Activated T-cell treated with anti-CD3 and anti-CD28 coated beads, Interleukin-2, amount 50 U/mL, for 72 hours (primary cell): ENCODE results near the gene DAB2IP. TPM values are rescaled to one million over a fixed set of nuclear protein-coding genes. Genes with fewer than 3 reads are reported as not detected.

Experiments
- ATAC-seq, 2 donors: fragments of 150-1000 bp; cut with Tn5 transposase; replicated peaks in 1 of 2; 2 replicates each; pipeline ENCODE4 v1.10.0; 2021; ENCODE audit warnings: moderate library complexity in 2 of 2, mild to moderate bottlenecking in 1 of 2
- DNase-seq, 2 donors: peaks; one replicate each; pipeline ENCODE4 v3.0.0; 2021 to 2022; ENCODE audit warnings: mixed read lengths in 1 of 2
- H3K27ac Mint-ChIP-seq: one replicate; pipeline ENCODE4 v1.8.0; 2022; ENCODE audit warnings: mild to moderate bottlenecking, moderate library complexity, mixed read lengths
- H3K27me3 Mint-ChIP-seq: one replicate; pipeline ENCODE4 v1.8.0; 2022; ENCODE audit warnings: low read depth, mixed read lengths
- H3K36me3 Mint-ChIP-seq, 2 donors: one replicate each; pipeline ENCODE4 v1.8.0; 2022; ENCODE audit warnings: mixed read lengths in 2 of 2, mild to moderate bottlenecking in 1 of 2; ENCODE audit not compliant: insufficient read depth in 2 of 2
- H3K4me1 Mint-ChIP-seq: one replicate; pipeline ENCODE4 v1.8.0; 2022; ENCODE audit warnings: low read depth, mixed read lengths
- H3K4me3 Mint-ChIP-seq, 2 donors: one replicate each; pipeline ENCODE4 v1.8.0; 2022; ENCODE audit warnings: mild to moderate bottlenecking in 2 of 2, mixed read lengths in 2 of 2, moderate library complexity in 2 of 2
- H3K9me3 Mint-ChIP-seq, 2 donors: one replicate each; pipeline ENCODE4 v1.8.0; 2022; ENCODE audit warnings: mixed read lengths in 2 of 2
- total RNA-seq, 2 donors: library from RNA; stranded (reverse); gene quantifications; one replicate each; pipeline ENCODE4 v1.2.3, GENCODE V29; 2022

DAB2IP gene
- total RNA-seq, 2 donors from 2014 or later = 0.35 to 0.74 TPM

DNA sequence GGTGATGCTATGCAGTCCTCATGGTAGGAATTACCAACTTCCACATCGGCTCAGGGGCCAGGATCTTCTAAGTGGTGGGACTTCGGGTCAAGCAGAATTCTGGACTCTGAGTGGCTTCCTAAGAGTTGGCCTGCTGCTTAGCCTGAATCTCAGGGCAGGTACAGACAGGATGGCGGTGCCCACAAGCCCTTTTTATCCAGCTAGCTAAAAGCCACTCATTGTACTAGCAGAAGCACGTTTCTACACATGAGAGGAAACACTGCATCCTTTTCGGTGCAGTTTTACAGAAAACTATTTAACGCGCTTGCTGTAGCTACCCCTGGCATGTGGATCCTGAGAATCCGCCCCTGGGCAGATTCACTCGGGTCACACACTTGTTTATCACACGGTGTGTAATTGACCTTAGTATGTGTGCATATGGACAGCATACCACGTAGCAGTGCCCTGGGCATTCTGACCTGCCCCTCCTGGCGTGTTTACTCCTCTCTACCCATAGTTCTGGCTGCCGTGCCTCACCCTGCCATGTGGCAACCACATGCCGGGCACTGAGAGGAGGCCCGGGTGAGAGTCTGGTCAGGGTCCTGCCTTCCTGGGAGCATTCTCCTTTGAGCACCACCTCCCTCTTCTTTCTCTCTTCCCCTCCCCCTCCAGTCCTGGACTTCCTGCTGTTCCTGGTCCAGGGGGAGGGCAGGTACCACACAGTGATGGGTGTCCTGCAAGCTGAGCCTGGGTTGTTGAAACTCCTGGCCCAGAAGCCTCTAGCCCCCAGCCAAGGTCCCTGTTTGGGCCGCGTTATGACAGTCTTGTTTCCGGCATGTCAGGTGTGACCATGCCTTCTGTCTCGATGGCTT, 65.9 kb downstream of the DAB2IP start:
- no peak overlapping the region for H3K27ac Mint-ChIP-seq
- H3K27me3 Mint-ChIP-seq = no peaks in the 10 kb centered on the region
- no peak overlapping the region for H3K4me3 Mint-ChIP-seq
- no peak for DNase-seq
- no peaks in the 10 kb centered on the region for H3K4me1 Mint-ChIP-seq
- no peak for ATAC-seq
- no peaks in the 10 kb centered on the region for H3K36me3 Mint-ChIP-seq
- no peaks in the 10 kb centered on the region for H3K9me3 Mint-ChIP-seq

DNA sequence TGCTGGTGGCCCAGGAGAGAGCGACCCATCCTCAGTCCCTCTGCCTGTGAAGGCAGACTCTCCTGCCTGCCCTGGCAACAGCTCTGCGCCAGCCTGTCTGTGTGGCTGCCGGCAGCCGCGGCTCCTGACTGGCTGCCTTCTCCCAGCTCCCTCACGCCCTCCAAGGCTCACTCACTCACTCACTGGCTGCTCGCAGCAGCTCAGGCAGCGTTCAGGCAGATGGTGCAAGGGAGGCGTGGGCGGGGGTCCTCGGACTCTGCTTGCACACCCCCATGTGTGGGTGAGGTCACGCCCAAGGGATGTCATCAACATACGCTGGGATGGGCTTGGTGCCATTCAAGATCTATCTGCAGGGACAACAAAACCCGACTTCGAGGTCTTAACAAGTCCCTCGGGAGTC, 66.7 kb downstream of the DAB2IP start:
- H3K4me3 Mint-ChIP-seq = no peak overlapping the region
- H3K4me1 Mint-ChIP-seq = no peaks in the 10 kb centered on the region
- DNase-seq = no peak
- no peaks in the 10 kb centered on the region for H3K27me3 Mint-ChIP-seq
- no peaks in the 10 kb centered on the region for H3K36me3 Mint-ChIP-seq
- ATAC-seq = no peak
- no peak overlapping the region for H3K27ac Mint-ChIP-seq
- no peaks in the 10 kb centered on the region for H3K9me3 Mint-ChIP-seq

DNA sequence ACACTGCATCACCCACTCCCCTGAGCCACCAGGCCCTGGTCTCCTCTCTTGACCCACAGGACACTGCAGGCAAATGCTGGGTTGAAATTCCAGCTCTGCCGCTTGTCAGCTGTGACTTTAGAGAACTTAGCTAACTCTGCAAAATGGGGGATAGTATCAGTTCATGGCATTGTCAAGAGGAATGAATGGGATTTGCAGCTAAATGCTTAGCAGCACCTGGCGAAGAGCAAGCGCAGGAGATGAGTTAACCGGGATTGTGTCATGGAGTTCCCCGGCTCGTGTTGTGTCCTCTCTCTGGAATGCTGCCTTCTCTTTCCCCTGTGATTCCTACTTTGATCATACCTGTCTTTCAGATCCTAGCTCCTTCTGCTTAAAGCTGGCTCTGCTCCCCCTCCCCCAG, 67.1 kb downstream of the DAB2IP start:
- H3K36me3 Mint-ChIP-seq = no peaks in the 10 kb centered on the region
- no peaks in the 10 kb centered on the region for H3K9me3 Mint-ChIP-seq
- no peaks in the 10 kb centered on the region for H3K27me3 Mint-ChIP-seq
- H3K4me1 Mint-ChIP-seq = no peaks in the 10 kb centered on the region
- H3K27ac Mint-ChIP-seq = no peak overlapping the region
- ATAC-seq = no peak
- no peak overlapping the region for H3K4me3 Mint-ChIP-seq
- DNase-seq = no peak

DNA sequence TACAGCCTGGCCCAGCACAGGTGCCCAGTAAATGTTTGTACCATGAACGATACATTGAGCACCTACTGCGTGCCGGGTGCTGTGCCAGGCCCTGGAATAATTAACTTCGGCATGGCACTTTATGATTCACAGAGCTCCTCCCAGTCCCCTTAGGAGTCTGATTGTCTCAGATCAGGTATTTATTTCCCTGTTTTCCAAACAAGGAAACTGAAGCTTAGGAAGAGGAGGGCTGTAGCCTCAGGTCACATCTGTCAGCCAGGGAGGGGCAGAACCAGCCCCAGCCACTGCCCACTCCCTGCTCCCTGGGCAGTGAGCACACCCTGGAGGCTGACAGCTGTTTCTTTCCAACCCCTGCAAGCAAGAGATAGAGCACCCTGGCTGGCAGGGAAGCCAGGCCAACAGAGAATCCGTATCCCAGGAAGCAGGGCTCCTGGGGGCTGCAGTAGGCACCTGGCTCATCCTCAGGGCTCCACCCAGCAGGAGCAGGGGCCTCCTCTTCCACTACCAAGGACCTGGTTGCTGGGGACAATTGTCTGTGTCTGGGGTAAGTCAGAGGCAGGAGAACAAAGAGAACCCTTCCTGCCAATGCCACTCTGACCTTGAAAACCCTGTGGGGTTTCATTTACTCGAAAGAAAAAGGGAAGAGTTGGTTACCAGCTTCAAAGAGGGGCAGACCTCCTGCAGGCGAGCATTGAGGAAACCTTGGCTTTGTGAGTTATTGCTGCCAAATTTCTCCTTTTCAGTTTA, 69.0 kb downstream of the DAB2IP start:
- DNase-seq (no peak), ATAC-seq (no peak)
- Mint-ChIP-seq H3K36me3 (no peaks in the 10 kb centered on the region), H3K9me3 (no peaks in the 10 kb centered on the region), H3K4me3 (no peak overlapping the region), H3K27ac (no peak overlapping the region), H3K27me3 (no peaks in the 10 kb centered on the region), H3K4me1 (no peaks in the 10 kb centered on the region)

DNA sequence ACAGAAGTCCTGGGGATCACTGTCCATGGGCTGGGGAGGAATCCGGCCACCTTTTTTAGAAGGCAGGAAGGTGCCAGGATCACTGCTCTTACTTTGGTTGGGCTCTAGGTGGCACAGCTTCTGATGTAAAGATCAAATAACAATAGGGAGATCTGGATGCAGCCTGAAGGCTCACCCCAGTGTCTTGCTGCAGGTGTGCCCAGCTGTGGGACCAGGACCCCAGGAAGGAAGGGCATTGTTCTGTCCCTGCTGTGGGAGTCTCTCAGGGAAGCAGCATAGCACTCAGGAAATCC, 69.6 kb downstream of the DAB2IP start:
- H3K27me3 Mint-ChIP-seq = no peaks in the 10 kb centered on the region
- DNase-seq (no peak), ATAC-seq (no peak)
- no peaks in the 10 kb centered on the region for H3K4me1 Mint-ChIP-seq
- H3K9me3 Mint-ChIP-seq = no peaks in the 10 kb centered on the region
- H3K27ac Mint-ChIP-seq = no peak overlapping the region
- no peak overlapping the region for H3K4me3 Mint-ChIP-seq
- H3K36me3 Mint-ChIP-seq = no peaks in the 10 kb centered on the region

DNA sequence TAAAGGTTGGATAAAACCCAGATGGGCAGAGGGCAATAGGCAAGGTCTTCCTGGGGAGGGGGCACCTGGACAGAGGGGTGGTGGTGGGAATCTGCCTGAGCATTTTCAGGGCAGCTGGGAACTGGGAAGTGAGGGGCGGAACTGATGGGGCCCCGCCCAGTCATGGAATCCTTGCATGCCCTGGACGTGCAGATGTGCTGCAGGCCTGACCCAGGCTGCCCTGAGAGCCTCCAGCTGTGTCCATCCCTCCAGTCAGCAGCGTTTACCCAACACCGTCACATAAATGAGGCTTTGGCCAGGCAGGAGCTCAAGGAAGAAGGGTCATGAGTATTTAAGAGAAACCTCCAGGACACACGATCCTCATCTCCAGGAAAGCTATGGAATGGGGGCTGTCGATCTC, 70.3 kb downstream of the DAB2IP start:
- H3K36me3 Mint-ChIP-seq = no peaks in the 10 kb centered on the region
- ATAC-seq (no peak), DNase-seq (no peak)
- H3K4me1 Mint-ChIP-seq = no peaks in the 10 kb centered on the region
- no peak overlapping the region for H3K27ac Mint-ChIP-seq
- no peak overlapping the region for H3K4me3 Mint-ChIP-seq
- H3K27me3 Mint-ChIP-seq = no peaks in the 10 kb centered on the region
- H3K9me3 Mint-ChIP-seq = no peaks in the 10 kb centered on the region

DNA sequence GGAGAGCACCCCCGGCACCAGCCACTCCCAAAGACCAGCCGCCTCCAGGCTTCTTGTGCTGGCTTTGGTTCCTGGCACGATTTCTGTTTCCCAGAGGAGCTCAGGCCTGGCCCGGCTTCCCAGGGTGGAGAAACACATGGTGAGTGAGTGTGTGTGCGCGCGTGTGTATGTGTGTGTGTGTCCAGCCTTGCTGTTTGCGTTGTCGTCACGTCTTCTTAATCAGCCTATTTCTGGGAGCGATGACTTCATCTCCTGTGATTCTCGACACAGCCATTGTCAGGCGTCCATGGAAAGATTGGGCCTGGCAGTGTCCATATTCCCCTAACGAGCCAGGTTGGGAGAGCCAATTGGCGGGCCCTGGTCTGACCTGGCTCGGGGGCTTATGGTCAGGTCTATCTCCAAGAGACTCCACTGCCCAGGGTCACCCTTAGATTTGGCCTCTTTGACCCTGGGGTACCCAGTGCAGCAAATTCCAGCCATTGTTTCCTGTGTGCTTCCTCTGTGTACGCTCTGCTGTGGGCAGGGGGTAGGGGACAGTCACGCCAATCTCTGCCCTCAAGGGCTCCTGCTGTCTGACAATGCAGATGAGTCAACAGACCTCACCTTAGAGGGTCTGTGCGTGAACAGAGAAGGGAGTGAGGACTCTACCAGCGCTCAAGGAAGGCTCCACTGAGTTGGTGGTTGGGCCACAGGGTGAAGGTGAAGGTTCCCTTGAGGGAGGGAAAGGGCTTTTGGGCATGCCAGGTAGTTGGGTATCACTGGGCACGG, 73.8 kb downstream of the DAB2IP start:
- H3K27ac Mint-ChIP-seq = no peak overlapping the region
- no peaks in the 10 kb centered on the region for H3K27me3 Mint-ChIP-seq
- DNase-seq (no peak), ATAC-seq (no peak)
- H3K9me3 Mint-ChIP-seq = no peaks in the 10 kb centered on the region
- no peaks in the 10 kb centered on the region for H3K4me1 Mint-ChIP-seq
- H3K36me3 Mint-ChIP-seq = no peaks in the 10 kb centered on the region
- H3K4me3 Mint-ChIP-seq = no peak overlapping the region

DNA sequence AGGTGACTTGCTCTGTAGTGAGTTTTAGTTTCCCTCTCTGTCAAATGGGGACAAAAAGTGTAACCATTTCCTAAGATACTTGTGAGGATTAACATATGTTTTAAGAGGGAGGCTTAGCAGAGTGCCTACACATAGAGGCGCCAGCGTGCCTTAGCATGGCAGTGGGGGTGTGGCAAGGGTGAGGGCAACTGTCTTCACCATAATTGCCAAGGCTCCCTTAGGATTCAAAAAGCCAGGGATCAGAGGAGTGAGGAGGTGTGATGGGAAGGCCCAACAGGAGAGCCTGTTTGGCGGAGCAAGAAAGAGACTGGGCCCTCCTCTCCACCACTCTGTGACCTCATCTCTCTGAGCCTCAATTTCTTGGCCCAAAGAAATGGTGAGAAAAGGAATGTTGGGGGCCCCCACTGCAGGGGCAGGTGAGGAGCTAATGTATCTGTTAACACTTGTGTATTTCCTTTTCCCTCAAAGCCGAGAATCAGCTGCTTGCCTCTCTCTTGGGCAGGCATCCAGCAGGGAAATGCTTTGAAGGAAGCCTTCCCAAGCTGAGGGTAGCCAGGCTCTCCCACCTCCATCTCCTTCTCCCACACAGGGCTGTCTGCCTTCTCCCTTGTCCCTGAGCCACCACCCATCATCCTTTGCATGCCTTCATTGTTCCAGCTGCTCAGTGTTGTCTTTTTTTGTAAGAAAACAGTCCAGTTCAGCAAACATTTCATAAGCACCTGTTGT, 76.0 kb downstream of the DAB2IP start:
- Mint-ChIP-seq H3K4me3 (no peak overlapping the region), H3K9me3 (no peaks in the 10 kb centered on the region), H3K27me3 (no peaks in the 10 kb centered on the region), H3K36me3 (no peaks in the 10 kb centered on the region), H3K4me1 (no peaks in the 10 kb centered on the region), H3K27ac (no peak overlapping the region)
- ATAC-seq (no peak), DNase-seq (no peak)

DNA sequence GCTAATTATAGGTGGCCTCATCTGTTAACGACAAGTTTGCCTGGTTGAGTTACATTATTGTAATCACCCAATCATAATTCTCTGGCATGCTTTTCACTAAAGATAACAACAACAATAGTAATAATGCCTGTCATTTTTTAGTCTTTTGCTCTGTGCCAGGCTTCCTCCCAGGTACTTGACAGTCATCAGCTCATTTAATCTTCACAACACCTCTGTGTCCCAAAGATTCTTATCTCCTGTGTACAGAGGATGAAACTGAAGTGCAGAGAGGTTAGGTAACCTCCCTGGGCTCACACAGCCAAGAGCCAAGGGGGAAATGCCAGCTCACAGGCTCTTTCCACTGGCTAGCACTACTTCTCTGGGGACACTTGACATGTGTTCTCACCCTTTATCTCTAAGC, 77.5 kb downstream of the DAB2IP start:
- Mint-ChIP-seq H3K27me3 (no peaks in the 10 kb centered on the region), H3K4me1 (no peaks in the 10 kb centered on the region), H3K27ac (no peak overlapping the region), H3K4me3 (no peak overlapping the region), H3K36me3 (no peaks in the 10 kb centered on the region), H3K9me3 (no peaks in the 10 kb centered on the region)
- no peak for ATAC-seq
- no peak for DNase-seq

DNA sequence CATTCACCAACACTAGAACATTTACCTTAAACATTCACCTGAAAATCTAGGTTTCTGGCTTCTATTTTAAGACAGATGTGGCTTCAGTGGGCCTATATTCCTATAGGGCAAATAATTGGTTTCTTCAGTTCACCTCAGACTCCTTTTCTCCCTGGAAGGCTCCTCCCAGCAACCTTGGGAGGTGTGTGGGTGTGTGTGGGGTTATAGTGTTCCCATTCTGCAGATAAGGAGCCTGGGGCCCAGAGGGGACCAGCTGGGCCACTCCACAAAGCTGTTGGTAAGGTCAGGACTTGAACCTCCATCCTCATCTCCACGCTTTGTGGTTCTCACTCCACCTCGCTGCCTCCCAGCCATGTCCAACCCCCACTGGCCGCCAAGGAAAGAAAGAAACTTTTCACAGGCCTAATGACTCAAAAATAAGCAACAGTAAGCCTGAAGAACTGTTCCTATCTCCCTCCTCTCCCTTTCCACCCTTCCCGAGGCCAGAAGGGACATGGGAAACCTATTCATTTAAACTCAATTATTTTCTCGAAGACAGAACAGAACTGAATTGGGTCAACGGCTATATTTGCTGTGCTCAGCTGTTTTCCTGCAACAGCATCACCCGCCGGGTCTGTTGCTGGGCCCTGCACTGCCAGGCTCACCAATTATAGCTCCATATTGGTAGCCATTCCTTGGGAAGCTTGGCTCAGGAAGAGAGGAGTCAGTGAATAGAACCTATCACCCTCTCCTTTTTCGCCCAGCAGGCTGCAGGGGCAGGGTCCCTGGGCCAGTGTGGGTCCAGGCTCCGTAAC, 78.5 kb downstream of the DAB2IP start:
- H3K4me1 Mint-ChIP-seq = no peaks in the 10 kb centered on the region
- no peaks in the 10 kb centered on the region for H3K9me3 Mint-ChIP-seq
- H3K27ac Mint-ChIP-seq = no peak overlapping the region
- no peak for DNase-seq
- H3K36me3 Mint-ChIP-seq = no peaks in the 10 kb centered on the region
- ATAC-seq = no peak
- peaks cover 3% of the 10 kb centered on the region for H3K27me3 Mint-ChIP-seq
- no peak overlapping the region for H3K4me3 Mint-ChIP-seq

DNA sequence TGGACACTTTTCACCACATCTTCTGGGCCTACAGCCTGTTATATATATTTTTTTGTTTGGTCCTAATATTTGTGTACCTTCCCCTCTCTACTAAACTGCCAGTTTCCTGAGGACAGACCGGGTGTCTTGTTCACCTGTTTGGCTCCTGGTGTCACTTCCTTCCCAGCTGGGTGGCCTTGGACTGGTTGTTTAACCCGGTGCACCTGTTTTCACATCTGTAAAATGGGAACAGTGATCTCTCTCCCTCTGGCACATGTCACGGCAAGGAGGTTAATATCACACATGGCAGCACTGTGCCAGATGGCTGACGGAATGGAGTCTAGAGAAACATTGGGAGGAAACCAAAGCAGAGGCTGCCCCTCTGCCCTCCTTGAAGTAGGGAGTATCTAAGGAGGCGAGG, 79.7 kb downstream of the DAB2IP start:
- Mint-ChIP-seq H3K9me3 (no peaks in the 10 kb centered on the region), H3K27me3 (peaks cover 14% of the 10 kb centered on the region), H3K27ac (no peak overlapping the region), H3K4me1 (no peaks in the 10 kb centered on the region), H3K36me3 (no peaks in the 10 kb centered on the region), H3K4me3 (no peak overlapping the region)
- DNase-seq (no peak), ATAC-seq (no peak)

DNA sequence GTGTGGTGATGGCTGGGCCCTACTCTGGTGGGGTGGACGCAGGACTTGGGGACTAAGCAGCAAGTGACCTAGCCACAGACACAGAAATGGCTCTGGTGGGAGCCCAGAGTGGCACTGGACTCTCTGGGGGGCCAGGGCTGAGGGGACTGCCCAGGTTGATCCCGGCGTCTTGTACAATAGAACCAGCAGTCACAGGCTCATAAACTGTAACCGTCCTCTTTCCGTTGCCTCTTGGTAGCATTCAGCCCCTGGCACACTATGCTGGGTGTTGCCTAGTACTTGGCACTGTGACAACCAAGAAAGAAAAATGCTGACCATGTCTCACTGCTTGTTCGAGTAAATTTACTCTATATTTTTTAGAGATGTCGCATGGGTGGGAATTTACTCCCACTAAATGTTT, 80.5 kb downstream of the DAB2IP start:
- Mint-ChIP-seq H3K27ac (no peak overlapping the region), H3K4me3 (no peak overlapping the region)

More for the DNA sequence above, 80.5 kb downstream of the DAB2IP start:
- DNase-seq = no peak
- Mint-ChIP-seq H3K9me3 (no peaks in the 10 kb centered on the region), H3K27me3 (peaks cover 22% of the 10 kb centered on the region), H3K36me3 (no peaks in the 10 kb centered on the region), H3K4me1 (no peaks in the 10 kb centered on the region)
- no peak for ATAC-seq
